ENCODE results near the gene E4F1. TPM values are rescaled to one million over a fixed set of nuclear protein-coding genes. Genes with fewer than 3 reads are reported as not detected.

Gene E4F1
- total and polyA plus RNA-seq, 9 of the 15 experiments (the other 6 are each of a cell fraction or from before 2014, with no cell fraction given), result 0.48 to 94.9 (median 20.4) TPM

DNA sequence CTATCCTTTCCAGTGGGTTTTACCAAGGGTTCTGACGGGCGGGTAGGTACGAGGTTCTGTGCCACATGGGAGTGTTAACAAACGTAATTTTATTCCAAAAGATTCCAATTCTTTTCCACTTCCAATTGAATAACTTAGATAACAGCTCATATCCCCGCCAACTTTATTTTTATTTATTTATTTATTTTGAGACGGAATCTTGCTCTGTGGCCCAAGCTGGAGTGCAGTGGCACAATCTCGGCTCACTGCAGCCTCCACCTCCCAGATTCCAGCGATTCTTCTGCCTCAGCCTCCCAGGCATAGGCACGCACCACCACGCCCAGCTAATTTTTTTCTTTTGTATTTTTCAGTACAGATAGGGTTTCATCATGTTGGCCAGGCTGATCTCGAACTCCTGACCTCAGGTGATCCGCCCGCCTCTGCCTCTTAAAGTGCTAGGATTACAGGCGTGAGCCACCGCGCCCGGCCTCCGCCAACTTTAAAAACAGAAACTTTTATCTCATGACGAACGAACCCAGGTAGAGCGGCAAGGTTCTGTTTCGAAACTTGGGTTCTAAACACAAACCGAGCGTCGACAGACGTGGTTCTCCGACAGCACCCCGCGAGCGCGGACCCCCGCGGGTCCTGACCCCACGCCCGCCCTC is 27.4 kb downstream of the E4F1 start (continued):
- TF ChIP-seq HOMEZ (CRISPR knock-in tag; IDR thresholded peaks at IDR 0.05) (no peak), ELF4 (CRISPR knock-in tag; IDR thresholded peaks at IDR 0.05) (no peak), CUX1 (CRISPR knock-in tag; IDR thresholded peaks at IDR 0.05) (no peak), NR3C1 (CRISPR knock-in tag; IDR thresholded peaks at IDR 0.05) (no peak), KAT2B (IDR thresholded peaks at IDR 0.05; ENCODE audit: low read depth, low read length) (no peak)
- TF ChIP-seq, protein P1, sequence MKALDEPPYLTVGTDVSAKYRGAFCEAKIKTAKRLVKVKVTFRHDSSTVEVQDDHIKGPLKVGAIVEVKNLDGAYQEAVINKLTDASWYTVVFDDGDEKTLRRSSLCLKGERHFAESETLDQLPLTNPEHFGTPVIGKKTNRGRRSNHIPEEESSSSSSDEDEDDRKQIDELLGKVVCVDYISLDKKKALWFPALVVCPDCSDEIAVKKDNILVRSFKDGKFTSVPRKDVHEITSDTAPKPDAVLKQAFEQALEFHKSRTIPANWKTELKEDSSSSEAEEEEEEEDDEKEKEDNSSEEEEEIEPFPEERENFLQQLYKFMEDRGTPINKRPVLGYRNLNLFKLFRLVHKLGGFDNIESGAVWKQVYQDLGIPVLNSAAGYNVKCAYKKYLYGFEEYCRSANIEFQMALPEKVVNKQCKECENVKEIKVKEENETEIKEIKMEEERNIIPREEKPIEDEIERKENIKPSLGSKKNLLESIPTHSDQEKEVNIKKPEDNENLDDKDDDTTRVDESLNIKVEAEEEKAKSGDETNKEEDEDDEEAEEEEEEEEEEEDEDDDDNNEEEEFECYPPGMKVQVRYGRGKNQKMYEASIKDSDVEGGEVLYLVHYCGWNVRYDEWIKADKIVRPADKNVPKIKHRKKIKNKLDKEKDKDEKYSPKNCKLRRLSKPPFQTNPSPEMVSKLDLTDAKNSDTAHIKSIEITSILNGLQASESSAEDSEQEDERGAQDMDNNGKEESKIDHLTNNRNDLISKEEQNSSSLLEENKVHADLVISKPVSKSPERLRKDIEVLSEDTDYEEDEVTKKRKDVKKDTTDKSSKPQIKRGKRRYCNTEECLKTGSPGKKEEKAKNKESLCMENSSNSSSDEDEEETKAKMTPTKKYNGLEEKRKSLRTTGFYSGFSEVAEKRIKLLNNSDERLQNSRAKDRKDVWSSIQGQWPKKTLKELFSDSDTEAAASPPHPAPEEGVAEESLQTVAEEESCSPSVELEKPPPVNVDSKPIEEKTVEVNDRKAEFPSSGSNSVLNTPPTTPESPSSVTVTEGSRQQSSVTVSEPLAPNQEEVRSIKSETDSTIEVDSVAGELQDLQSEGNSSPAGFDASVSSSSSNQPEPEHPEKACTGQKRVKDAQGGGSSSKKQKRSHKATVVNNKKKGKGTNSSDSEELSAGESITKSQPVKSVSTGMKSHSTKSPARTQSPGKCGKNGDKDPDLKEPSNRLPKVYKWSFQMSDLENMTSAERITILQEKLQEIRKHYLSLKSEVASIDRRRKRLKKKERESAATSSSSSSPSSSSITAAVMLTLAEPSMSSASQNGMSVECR (CRISPR knock-in tag; IDR thresholded peaks at IDR 0.05), result no peak
- TF ChIP-seq, protein P2, sequence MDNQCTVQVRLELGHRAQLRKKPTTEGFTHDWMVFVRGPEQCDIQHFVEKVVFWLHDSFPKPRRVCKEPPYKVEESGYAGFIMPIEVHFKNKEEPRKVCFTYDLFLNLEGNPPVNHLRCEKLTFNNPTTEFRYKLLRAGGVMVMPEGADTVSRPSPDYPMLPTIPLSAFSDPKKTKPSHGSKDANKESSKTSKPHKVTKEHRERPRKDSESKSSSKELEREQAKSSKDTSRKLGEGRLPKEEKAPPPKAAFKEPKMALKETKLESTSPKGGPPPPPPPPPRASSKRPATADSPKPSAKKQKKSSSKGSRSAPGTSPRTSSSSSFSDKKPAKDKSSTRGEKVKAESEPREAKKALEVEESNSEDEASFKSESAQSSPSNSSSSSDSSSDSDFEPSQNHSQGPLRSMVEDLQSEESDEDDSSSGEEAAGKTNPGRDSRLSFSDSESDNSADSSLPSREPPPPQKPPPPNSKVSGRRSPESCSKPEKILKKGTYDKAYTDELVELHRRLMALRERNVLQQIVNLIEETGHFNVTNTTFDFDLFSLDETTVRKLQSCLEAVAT (IDR thresholded peaks at IDR 0.05), result peak in 1 of 2 experiments; percentile 57; a peak in 1 of 4 replicates

All from K562 (cell line).